H1 (cell line): ENCODE results near the gene CA5A. TPM values are rescaled to one million over a fixed set of nuclear protein-coding genes. Genes with fewer than 3 reads are reported as not detected.

ENCODE experiments used
- YY1 ChIP-seq: IDR thresholded peaks from 2 replicates; pipeline ENCODE4 v1.6.1; 2011; ENCODE audit warnings: low read depth, mild to moderate bottlenecking, low read length
- polyA plus RNA-seq, 7 experiments: library from polyadenylated mRNA; depleted of rRNA in 3 of 7; stranded (reverse) in 5 of 7; unstranded in 2 of 7; fragments of >200 nt in 5 of 7; fragments of 200-250 nt in 2 of 7; gene quantifications; 1 replicate in 5 of 7; 2 replicates in 1 of 7; 4 replicates in 1 of 7; pipeline versions ENCODE4 v1.2.1 to v1.2.3, GENCODE V29; 2011 to 2013; ENCODE audit warnings: missing spikeins in 2 of 7, mixed read lengths in 2 of 7
- total RNA-seq: library from RNA; stranded (reverse); fragmentation: NEBNext Ultra II Directional; extraction: Animal tissue kit (Norgen Biotek cat#: 25700); gene quantifications from 2 replicates; pipeline ENCODE4 v1.2.1, GENCODE V29; 2021

The CA5A gene
- total and polyA plus RNA-seq, 2 of the 8 experiments (the other 6 are each of a cell fraction or from before 2014, with no cell fraction given), result not detected

GRCh38 chr16:87957296-87958094, 21.2 kb upstream of the CA5A start (continued):
- no peak for TF ChIP-seq YY1
- TF ChIP-seq, all 59 proteins: peak for 0
